HepG2 (cell line): ENCODE measurements around the gene HS3ST4. TPM values are rescaled to one million over a fixed set of nuclear protein-coding genes. Genes with fewer than 3 reads are reported as not detected.

ENCODE experiments used
- ATAC-seq: fragments of 200-7000 bp; cut with Tn5 transposase; 3 replicates; pipeline ENCODE4 v1.9.1; 2020; ENCODE audit warnings: mild to moderate bottlenecking, moderate library complexity
- BruUV-seq: library from RNA; stranded (reverse); fragments of 400-500 nt; replicated peaks from 2 replicates; lab custom pipeline; 2021; lab: Mats Ljungman, UMichigan
- CTCF ChIA-PET: fragments of 300-600 bp; formaldehyde crosslinking; extraction: SDS; loops from one replicate; lab custom pipeline; 2021; ENCODE audit warnings: low total read pairs, inconsistent platforms, low intra/inter-chr PET ratio; lab: Yijun Ruan, JAX
- POLR2A ChIA-PET: fragments of 350-600 bp; sonication (Branson Sonifier 250); formaldehyde crosslinking; loops from one replicate; lab custom pipeline; 2020; ENCODE audit warnings: antibody characterized with exemption, inconsistent platforms; lab: Yijun Ruan, JAX
- DNase-seq: peaks from one replicate; pipeline ENCODE4 v3.0.0-alpha.2; 2015; ENCODE audit warnings: low spot score
- FAIRE-seq: peaks from 3 replicates; lab custom pipeline; 2011; peaks lifted over from hg19 to GRCh38; lab: Jason Lieb, UNC
- H2AFZ ChIP-seq: one replicate; pipeline ENCODE4 v1.6.1; 2011; ENCODE audit warnings: low read length, inconsistent platforms
- H3K27ac ChIP-seq: fragments of 300-600 bp; 3 replicates; pipeline ENCODE4 v1.8.0; 2011; ENCODE audit warnings: mixed run types, mild to moderate bottlenecking, mixed read lengths, low read length, inconsistent platforms; ENCODE audit not compliant: insufficient read depth; ENCODE audit errors: extremely low read length
- H3K27me3 ChIP-seq, 2 experiments: fragments of 200-600 bp in 1 of 2; 2 replicates in 1 of 2; 3 replicates in 1 of 2; pipeline versions ENCODE4 v1.6.0 to v1.8.0; 2011; ENCODE audit warnings: low read length in 2 of 2, mild to moderate bottlenecking in 2 of 2, moderate library complexity in 2 of 2, inconsistent platforms in 1 of 2; ENCODE audit not compliant: insufficient read depth in 2 of 2, control insufficient read depth in 1 of 2
- H3K36me3 ChIP-seq, 2 experiments: fragments of 200-600 bp in 1 of 2; replicated peaks in 1 of 2; 2 replicates in 1 of 2; 3 replicates in 1 of 2; pipeline versions ENCODE4 v1.5.1 to v1.8.0; 2011; ENCODE audit warnings: low read length in 2 of 2, inconsistent platforms in 1 of 2; ENCODE audit not compliant: insufficient read depth in 2 of 2, control insufficient read depth in 1 of 2
- H3K4me1 ChIP-seq: 2 replicates; pipeline ENCODE4 v1.5.1; 2012; ENCODE audit warnings: low read length, inconsistent platforms; ENCODE audit not compliant: insufficient read depth
- H3K4me2 ChIP-seq: 2 replicates; pipeline ENCODE4 v1.6.0; 2011; ENCODE audit warnings: low read depth, low read length, inconsistent platforms
- H3K4me3 ChIP-seq, 3 experiments: fragments of 200-600 bp in 1 of 3; sonication (generic), shearing (Covaris generic) in 1 of 3; replicated peaks in 1 of 3; 2 replicates each; pipeline ENCODE4 v1.5.1; 2011 to 2016; ENCODE audit warnings: low read length in 3 of 3, inconsistent platforms in 2 of 3, low read depth in 2 of 3, mild to moderate bottlenecking in 2 of 3, control low read depth in 1 of 3, mixed read lengths in 1 of 3; ENCODE audit not compliant: insufficient read depth in 1 of 3
- H3K79me2 ChIP-seq: one replicate; pipeline ENCODE4 v1.6.1; 2011; ENCODE audit warnings: low read length, inconsistent platforms; ENCODE audit not compliant: insufficient read depth
- H3K9ac ChIP-seq: 2 replicates; pipeline ENCODE4 v1.6.0; 2011; ENCODE audit warnings: mild to moderate bottlenecking, low read depth, low read length, inconsistent platforms; ENCODE audit not compliant: insufficient read depth
- H3K9me3 ChIP-seq: 2 replicates; pipeline ENCODE4 v1.5.1; 2012; ENCODE audit warnings: mild to moderate bottlenecking, low read length
- H4K20me1 ChIP-seq: 2 replicates; pipeline ENCODE4 v1.6.0; 2011; ENCODE audit warnings: inconsistent platforms, mild to moderate bottlenecking, low read length, moderate library complexity; ENCODE audit not compliant: insufficient read depth
- ASH2L ChIP-seq: fragments of 300-600, 200-600 bp; sonication (generic); IDR thresholded peaks from 2 replicates; pipeline ENCODE4 v1.7.0; 2017; ENCODE audit warnings: low read depth, mild to moderate bottlenecking, moderate library complexity, mixed read lengths, low read length; ENCODE audit not compliant: insufficient read length
- CSRNP2 ChIP-seq: sonication (generic); formaldehyde crosslinking; conservative IDR thresholded peaks from 2 replicates; pipeline ENCODE4 v1.8.0; 2022; ENCODE audit warnings: low read depth, missing genetic modification reagents
- FOXJ3 ChIP-seq: sonication (generic); formaldehyde crosslinking; IDR thresholded peaks from 2 replicates; pipeline ENCODE4 v1.4.0; 2020; ENCODE audit warnings: missing genetic modification reagents, mild to moderate bottlenecking, borderline replicate concordance
- HOXD1 ChIP-seq: sonication (generic); formaldehyde crosslinking; IDR thresholded peaks from 2 replicates; pipeline ENCODE4 v1.5.0; 2020; ENCODE audit warnings: missing genetic modification reagents
- RBM22 ChIP-seq: fragments of 200-400 bp; formaldehyde crosslinking; optimal IDR thresholded peaks from 2 replicates; pipeline ENCODE3; 2017; ENCODE audit warnings: mild to moderate bottlenecking, low read length, moderate library complexity
- SAP130 ChIP-seq: IDR thresholded peaks from 2 replicates; pipeline ENCODE4 v1.6.1; 2016; ENCODE audit warnings: low read depth
- TBX3 ChIP-seq: fragments of 450-650 bp; IDR thresholded peaks from 2 replicates; pipeline ENCODE4 v1.6.1; 2017; ENCODE audit warnings: antibody characterized with exemption, mild to moderate bottlenecking, inconsistent platforms, borderline replicate concordance
- U2AF1 ChIP-seq: fragments of 200-400 bp; formaldehyde crosslinking; optimal IDR thresholded peaks from 2 replicates; pipeline ENCODE3; 2017; ENCODE audit warnings: mild to moderate bottlenecking, low read depth, low read length
- ZFX ChIP-seq: sonication (generic); formaldehyde crosslinking; IDR thresholded peaks from 2 replicates; pipeline ENCODE4 v1.4.0; 2020; ENCODE audit warnings: mild to moderate bottlenecking, low read depth, missing genetic modification reagents, moderate library complexity
- ZMAT3 ChIP-seq: sonication (generic); formaldehyde crosslinking; conservative IDR thresholded peaks from 2 replicates; pipeline ENCODE4 v1.7.0; 2021; ENCODE audit warnings: missing genetic modification reagents
- ZNF180 ChIP-seq: sonication (generic); formaldehyde crosslinking; IDR thresholded peaks from 2 replicates; pipeline ENCODE4 v1.4.0; 2020; ENCODE audit warnings: low read depth, missing genetic modification reagents, borderline replicate concordance
- ZNF260 ChIP-seq: sonication (generic); formaldehyde crosslinking; IDR thresholded peaks from 2 replicates; pipeline ENCODE4 v1.4.0; 2020; ENCODE audit warnings: missing genetic modification reagents, low read depth, mild to moderate bottlenecking, borderline replicate concordance
- ZNF567 ChIP-seq: sonication (generic); formaldehyde crosslinking; IDR thresholded peaks from 2 replicates; pipeline ENCODE4 v1.8.1; 2023; ENCODE audit warnings: mild to moderate bottlenecking, missing genetic modification reagents, borderline replicate concordance
- ZNF570 ChIP-seq: sonication (generic); formaldehyde crosslinking; IDR thresholded peaks from 2 replicates; pipeline ENCODE4 v1.4.0; 2020; ENCODE audit warnings: mild to moderate bottlenecking, missing genetic modification reagents, borderline replicate concordance
- ZNF616 ChIP-seq: sonication (generic); formaldehyde crosslinking; IDR thresholded peaks from 2 replicates; pipeline ENCODE4 v1.5.0; 2020; ENCODE audit warnings: low read depth, mild to moderate bottlenecking, missing genetic modification reagents
- ZSCAN5A ChIP-seq: sonication (generic); formaldehyde crosslinking; IDR thresholded peaks from 2 replicates; pipeline ENCODE4 v1.8.0; 2022; ENCODE audit warnings: mild to moderate bottlenecking, missing genetic modification reagents, borderline replicate concordance
- WGBS: methylation state at CpG from one replicate; pipeline ENCODE4 v1.1.6; 2017; ENCODE audit warnings: low lambda C conversion rate; 5-methylcytosine and 5-hydroxymethylcytosine counted together
- in situ Hi-C: cut with HindIII; loops from 2 replicates; pipeline ENCODE4 v1.10.0; 2017; ENCODE audit warnings: low pct_unique_long_range_greater_than_20kb; ENCODE audit not compliant: extremely low pct_ligation_motif_present
- intact Hi-C: fragments of 100-400 bp; cut with micrococcal nuclease; formaldehyde crosslinking; loops from one replicate; pipeline ENCODE4 v1.10.0; 2022; ENCODE audit not compliant: unreplicated experiment
- polyA plus RNA-seq, 8 experiments: library from polyadenylated mRNA; depleted of rRNA in 3 of 8; stranded (reverse) in 7 of 8; unstranded in 1 of 8; fragments of >200 nt; fragmentation: Illumina TruSeq in 4 of 8; extraction: Trizol in 4 of 8; gene quantifications; 2 replicates each; pipeline versions ENCODE4 v1.2.1 to v1.2.3, GENCODE V29; 2011 to 2016; ENCODE audit warnings: low read depth in 4 of 8, missing spikeins in 1 of 8, mixed read lengths in 1 of 8; ENCODE audit not compliant: insufficient read depth in 1 of 8
- total RNA-seq, 5 experiments: library from RNA; depleted of rRNA; stranded (reverse); fragments of >200 nt; fragmentation: Illumina TruSeq; extraction: Trizol; gene quantifications; 2 replicates each; pipeline ENCODE4 v1.2.3, GENCODE V29; 2016; ENCODE audit warnings: low read depth in 1 of 5

Gene HS3ST4
- total and polyA plus RNA-seq, 2 of the 13 experiments (the other 11 are each of a cell fraction or from before 2014, with no cell fraction given): not detected

- Histone ChIP-seq H3K4me2 (no peak overlapping the region), H3K27ac (no peak overlapping the region), H3K36me3 (no peaks in the 10 kb centered on the region), H3K4me3 (no peak overlapping the region), H3K4me1 (no peaks in the 10 kb centered on the region), H3K9me3 (0 out of 2 replicates have a peak, but pooled peaks cover 3% of the 10 kb centered on the region), H4K20me1 (no peaks in the 10 kb centered on the region), H3K9ac (no peak overlapping the region), H2AFZ (no peak overlapping the region), H3K79me2 (no peaks in the 10 kb centered on the region), H3K27me3 (no peaks in the 10 kb centered on the region; a peak in 1 of 5 replicates)
- intact Hi-C loops: no loop called here
- BruUV-seq: no TSS peak
- ATAC-seq (no peak), FAIRE-seq (no peak), DNase-seq (no peak)
- in situ Hi-C loops: no loop called here
- POLR2A ChIA-PET: no interaction called here
- 26% methylated on average over 7 of the region's 7 CpGs for WGBS
- CTCF ChIA-PET: no interaction called here
- TF ChIP-seq U2AF1: no peak
- TF ChIP-seq ASH2L: no peak
- no peak for TF ChIP-seq SAP130 (CRISPR knock-in tag)
- TF ChIP-seq RBM22: no peak
- TF ChIP-seq HOXD1 (CRISPR knock-in tag): no peak
- TF ChIP-seq ZNF260 (CRISPR knock-in tag): no peak
- no peak for TF ChIP-seq TBX3
- no peak for TF ChIP-seq ZNF616 (CRISPR knock-in tag)
- TF ChIP-seq ZNF570 (CRISPR knock-in tag): no peak
- no peak for TF ChIP-seq ZSCAN5A (CRISPR knock-in tag)
- no peak for TF ChIP-seq ZMAT3 (CRISPR knock-in tag)
- no peak for TF ChIP-seq ZFX (CRISPR knock-in tag)
- TF ChIP-seq ZNF180 (CRISPR knock-in tag): no peak
- TF ChIP-seq CSRNP2 (CRISPR knock-in tag): no peak
- no peak for TF ChIP-seq FOXJ3 (CRISPR knock-in tag)
- no peak for TF ChIP-seq ZNF567
Measured at GRCh38 chr16:25988882-25989281, 297.1 kb downstream of the HS3ST4 start.
